ENCODE data around the gene MOCS3. TPM values are rescaled to one million over a fixed set of nuclear protein-coding genes. Genes with fewer than 3 reads are reported as not detected.

MOCS3 gene
- total and polyA plus RNA-seq, 2 donors (not counting 3 experiments of a cell fraction or from before 2014, with no cell fraction given): 3.2 to 3.6 TPM

DNA sequence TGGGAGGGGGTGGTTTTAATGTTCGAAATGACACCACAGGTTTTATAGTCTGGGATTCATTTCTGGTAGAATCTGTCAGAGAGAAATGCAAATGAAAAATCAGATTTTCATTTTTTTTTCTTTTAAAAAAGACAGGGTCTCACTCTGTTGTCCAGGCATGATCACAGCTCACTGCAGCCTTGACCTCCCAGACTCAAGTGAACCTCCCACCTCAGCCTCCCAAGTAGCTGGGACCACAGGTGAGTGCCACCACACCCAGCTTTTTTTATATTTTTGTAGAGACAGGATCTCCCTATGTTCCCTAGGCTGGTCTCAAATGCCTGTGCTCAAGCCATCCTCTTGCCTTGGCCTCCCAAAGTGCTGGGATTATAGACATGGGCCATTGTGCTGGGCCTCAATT lies 25.0 kb upstream of the MOCS3 start:
- peaks cover 11% of the 10 kb centered on the region for H3K4me1 ChIP-seq (ENCODE audit: control insufficient read depth, extremely low read depth, insufficient read depth, low read length)
- POLR2A ChIA-PET: interaction anchor here (1.0 kb wide), 1 partner anchor 25 kb away, joined by 3 read pairs; the partner anchor contains the start of gene MOCS3
- dilution Hi-C loops (cut with MboI; ENCODE audit: extremely low pct_ligation_motif_present, low sequenced_read_pairs): no loop called here
- H3K9ac ChIP-seq (replicated peaks; ENCODE audit: extremely low read depth, insufficient read depth, low read length): no peak overlapping the region
- FAIRE-seq (no peak), DNase-seq (ENCODE audit: low read depth, low spot score) (no peak)
- peaks cover 6% of the 10 kb centered on the region for H4K20me1 ChIP-seq (replicated peaks; ENCODE audit: control insufficient read depth, extremely low read depth, insufficient read depth, low read length)
- H3K27ac ChIP-seq (ENCODE audit: insufficient read depth, low read depth, low read length): no peak overlapping the region
- peaks cover 3 to 30% of the 10 kb centered on the region in 2 experiments for H3K36me3 ChIP-seq (ENCODE audit: control insufficient read depth in 2 of 2, extremely low read depth in 1 of 2, insufficient read depth in 2 of 2, low read length in 2 of 2)
- BruUV-seq (replicated peaks): no TSS peak
- H3K9me1 ChIP-seq (replicated peaks; ENCODE audit: control insufficient read depth, extremely low read depth, insufficient read depth, low read length): no peaks in the 10 kb centered on the region
- no peak overlapping the region for H3K4me3 ChIP-seq (replicated peaks in 1 of 3; ENCODE audit: insufficient read depth in 1 of 3, low read depth in 1 of 3, low read length in 3 of 3)
- no peaks in the 10 kb centered on the region for H3K27me3 ChIP-seq (ENCODE audit: control insufficient read depth in 2 of 2, insufficient read depth in 2 of 2, low read length in 2 of 2)
- no peaks in the 10 kb centered on the region for H3K9me3 ChIP-seq (replicated peaks; ENCODE audit: control insufficient read depth, insufficient read depth, low read length)
- CTCF ChIA-PET: interaction anchor here (1.9 kb wide), 1 partner anchor 139 kb away, joined by 7 read pairs; the partner anchor contains the start of gene BCAS4
- H3K79me2 ChIP-seq (ENCODE audit: control insufficient read depth, insufficient read depth, low read length): peaks cover 24% of the 10 kb centered on the region
- intact Hi-C loops (cut with micrococcal nuclease): no loop called here
- no peak overlapping the region for H3K4me2 ChIP-seq (ENCODE audit: insufficient read depth, low read length)
- TF ChIP-seq, protein P1, sequence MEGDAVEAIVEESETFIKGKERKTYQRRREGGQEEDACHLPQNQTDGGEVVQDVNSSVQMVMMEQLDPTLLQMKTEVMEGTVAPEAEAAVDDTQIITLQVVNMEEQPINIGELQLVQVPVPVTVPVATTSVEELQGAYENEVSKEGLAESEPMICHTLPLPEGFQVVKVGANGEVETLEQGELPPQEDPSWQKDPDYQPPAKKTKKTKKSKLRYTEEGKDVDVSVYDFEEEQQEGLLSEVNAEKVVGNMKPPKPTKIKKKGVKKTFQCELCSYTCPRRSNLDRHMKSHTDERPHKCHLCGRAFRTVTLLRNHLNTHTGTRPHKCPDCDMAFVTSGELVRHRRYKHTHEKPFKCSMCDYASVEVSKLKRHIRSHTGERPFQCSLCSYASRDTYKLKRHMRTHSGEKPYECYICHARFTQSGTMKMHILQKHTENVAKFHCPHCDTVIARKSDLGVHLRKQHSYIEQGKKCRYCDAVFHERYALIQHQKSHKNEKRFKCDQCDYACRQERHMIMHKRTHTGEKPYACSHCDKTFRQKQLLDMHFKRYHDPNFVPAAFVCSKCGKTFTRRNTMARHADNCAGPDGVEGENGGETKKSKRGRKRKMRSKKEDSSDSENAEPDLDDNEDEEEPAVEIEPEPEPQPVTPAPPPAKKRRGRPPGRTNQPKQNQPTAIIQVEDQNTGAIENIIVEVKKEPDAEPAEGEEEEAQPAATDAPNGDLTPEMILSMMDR (IDR thresholded peaks at IDR 0.05; ENCODE audit: extremely low read depth in 1 of 2, insufficient read depth in 1 of 2, low read depth in 1 of 2, low read length in 2 of 2): no peak
- TF ChIP-seq EZH2 (IDR thresholded peaks at IDR 0.05; ENCODE audit: borderline replicate concordance, low read depth, low read length, severe bottlenecking) (no peak), POLR2A (IDR thresholded peaks at IDR 0.05; ENCODE audit: low read depth, low read length) (no peak)
- no peak overlapping the region for H2AFZ ChIP-seq (ENCODE audit: low read depth, low read length)

- no peaks in the 10 kb centered on the region for H3K79me2 ChIP-seq (ENCODE audit: control insufficient read depth, insufficient read depth, low read length)
- H3K4me3 ChIP-seq (replicated peaks in 1 of 3; ENCODE audit: insufficient read depth in 1 of 3, low read depth in 1 of 3, low read length in 3 of 3): no peak overlapping the region
- intact Hi-C loops (cut with micrococcal nuclease): no loop called here
- no peaks in the 10 kb centered on the region for H3K27me3 ChIP-seq (ENCODE audit: control insufficient read depth in 2 of 2, insufficient read depth in 2 of 2, low read length in 2 of 2)
- FAIRE-seq (no peak), DNase-seq (ENCODE audit: low read depth, low spot score) (no peak)
- no peak overlapping the region for H2AFZ ChIP-seq (ENCODE audit: low read depth, low read length)
- H3K9me3 ChIP-seq (replicated peaks; ENCODE audit: control insufficient read depth, insufficient read depth, low read length): no peaks in the 10 kb centered on the region
- H3K36me3 ChIP-seq (ENCODE audit: control insufficient read depth in 2 of 2, extremely low read depth in 1 of 2, insufficient read depth in 2 of 2, low read length in 2 of 2): peaks cover 16 to 26% of the 10 kb centered on the region in 2 experiments
- TF ChIP-seq JUN (IDR thresholded peaks at IDR 0.05; ENCODE audit: borderline replicate concordance, insufficient read depth, insufficient read length, low read depth): no peak
- no peak for TF ChIP-seq POLR2A (IDR thresholded peaks at IDR 0.05; ENCODE audit: low read depth, low read length)
- no peak for TF ChIP-seq POLR2AphosphoS5 (IDR thresholded peaks at IDR 0.05; ENCODE audit: insufficient read depth, low read depth, low read length)
- TF ChIP-seq MYC (IDR thresholded peaks at IDR 0.05; ENCODE audit: low read depth, low read length): no peak
- TF ChIP-seq, protein P2, sequence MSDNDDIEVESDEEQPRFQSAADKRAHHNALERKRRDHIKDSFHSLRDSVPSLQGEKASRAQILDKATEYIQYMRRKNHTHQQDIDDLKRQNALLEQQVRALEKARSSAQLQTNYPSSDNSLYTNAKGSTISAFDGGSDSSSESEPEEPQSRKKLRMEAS (IDR thresholded peaks at IDR 0.05; ENCODE audit: insufficient read depth, insufficient read length): no peak
- TF ChIP-seq, protein P1 (IDR thresholded peaks at IDR 0.05; ENCODE audit: extremely low read depth in 1 of 2, insufficient read depth in 1 of 2, low read depth in 1 of 2, low read length in 2 of 2): no peak
- no peak for TF ChIP-seq EZH2 (IDR thresholded peaks at IDR 0.05; ENCODE audit: borderline replicate concordance, low read depth, low read length, severe bottlenecking)
- no peak for TF ChIP-seq GATA2 (IDR thresholded peaks at IDR 0.05; ENCODE audit: insufficient read depth, insufficient read length, low read depth, low read length)
- no peak for TF ChIP-seq FOS (IDR thresholded peaks at IDR 0.05; ENCODE audit: borderline replicate concordance, insufficient read depth, low read length)
- H4K20me1 ChIP-seq (replicated peaks; ENCODE audit: control insufficient read depth, extremely low read depth, insufficient read depth, low read length): no peaks in the 10 kb centered on the region
- H3K9ac ChIP-seq (replicated peaks; ENCODE audit: extremely low read depth, insufficient read depth, low read length): no peak overlapping the region
- dilution Hi-C loops (cut with MboI; ENCODE audit: extremely low pct_ligation_motif_present, low sequenced_read_pairs): no loop called here
- CTCF ChIA-PET: interaction anchor here (1.3 kb wide), 1 partner anchor 15 kb away, joined by 3 read pairs; the partner anchor contains the start of genes DPM1 and MOCS3
- POLR2A ChIA-PET: no interaction called here
- no TSS peak for BruUV-seq (replicated peaks)
- no peaks in the 10 kb centered on the region for H3K9me1 ChIP-seq (replicated peaks; ENCODE audit: control insufficient read depth, extremely low read depth, insufficient read depth, low read length)
- H3K4me2 ChIP-seq (ENCODE audit: insufficient read depth, low read length): no peak overlapping the region
- no peak overlapping the region for H3K27ac ChIP-seq (ENCODE audit: insufficient read depth, low read depth, low read length)
- no peaks in the 10 kb centered on the region for H3K4me1 ChIP-seq (ENCODE audit: control insufficient read depth, extremely low read depth, insufficient read depth, low read length)
These were observed 15.5 kb upstream of the MOCS3 start for GRCh38 chr20:50943069-50943468.
